HAP-1 (cell line): ENCODE measurements around the gene RGS2.

Experiments
- DNase-seq, 2 experiments: peaks; one replicate each; pipeline ENCODE4 v3.0.0-alpha.2; 2016 to 2020; ENCODE audit warnings: low spot score in 2 of 2
- H3K27me3 ChIP-seq: fragments of 250-450 bp; sonication (Bioruptor Pico); 2 replicates; pipeline ENCODE4 v1.5.1; 2020; ENCODE audit warnings: low read depth, mild to moderate bottlenecking, moderate library complexity
- H3K36me3 ChIP-seq: fragments of 250-450 bp; sonication (Bioruptor Pico); replicated peaks from 2 replicates; pipeline ENCODE4 v1.5.1; 2020; ENCODE audit warnings: mild to moderate bottlenecking
- H3K4me1 ChIP-seq: fragments of 250-450 bp; sonication (Bioruptor Pico); 2 replicates; pipeline ENCODE4 v1.5.1; 2020; ENCODE audit warnings: mild to moderate bottlenecking
- H3K4me3 ChIP-seq: fragments of 250-450 bp; sonication (Bioruptor Pico); 2 replicates; pipeline ENCODE4 v1.5.1; 2020; ENCODE audit warnings: mild to moderate bottlenecking, moderate library complexity
- H3K9me3 ChIP-seq: fragments of 250-450 bp; sonication (Bioruptor Pico); 2 replicates; pipeline ENCODE4 v1.5.1; 2020; ENCODE audit warnings: mild to moderate bottlenecking, moderate library complexity
- in situ Hi-C: fragments of 300-500 bp; cut with MboI; formaldehyde crosslinking; loops from 3 replicates; pipeline ENCODE4 v1.14.3; 2020; ENCODE audit warnings: low sequenced_read_pairs, inconsistent platforms, mixed read lengths

Gene RGS2

GRCh38 chr1:192808518-192809306, at the start of gene RGS2:
Gene RGS2, plus strand, starts transcription at chr1:192809039. Its CDS starts 33 bp downstream, at chr1:192809072.
- H3K27me3 ChIP-seq = no peaks in the 10 kb centered on the region
- in situ Hi-C loops = no loop called here

GRCh38 chr1:192759104-192759503, 49.7 kb upstream of the RGS2 start:
- DNase-seq = no peak
- H3K36me3 ChIP-seq = no peaks in the 10 kb centered on the region
- H3K9me3 ChIP-seq = no peaks in the 10 kb centered on the region
- H3K4me1 ChIP-seq = no peaks in the 10 kb centered on the region; the same call in 1 of the 2 replicates
- H3K4me3 ChIP-seq = no peak overlapping the region
- H3K27me3 ChIP-seq = no peaks in the 10 kb centered on the region
- in situ Hi-C loops = no loop called here

More at GRCh38 chr1:192808518-192809306, at the start of gene RGS2:
- Histone ChIP-seq H3K4me3 (peak within 1 kb of the TSS; percentile 66), H3K36me3 (peaks cover 11% of the 10 kb centered on the region), H3K9me3 (0 out of 2 replicates have a peak, but pooled peaks cover 3% of the 10 kb centered on the region), H3K4me1 (peaks cover 42% of the 10 kb centered on the region)
- peak; percentile 92 to 94 for DNase-seq

GRCh38 chr1:192762265-192762664, 46.6 kb upstream of the RGS2 start:
- in situ Hi-C loops = no loop called here
- Histone ChIP-seq H3K4me3 (no peak overlapping the region), H3K4me1 (no peaks in the 10 kb centered on the region), H3K36me3 (no peaks in the 10 kb centered on the region), H3K27me3 (no peaks in the 10 kb centered on the region), H3K9me3 (no peaks in the 10 kb centered on the region)
- no peak for DNase-seq

- Histone ChIP-seq H3K27me3 (no peaks in the 10 kb centered on the region), H3K9me3 (no peaks in the 10 kb centered on the region), H3K4me3 (no peak overlapping the region), H3K4me1 (no peaks in the 10 kb centered on the region), H3K36me3 (no peaks in the 10 kb centered on the region)
- DNase-seq = no peak
- in situ Hi-C loops = no loop called here
Measured at GRCh38 chr1:192763243-192763642, 45.6 kb upstream of the RGS2 start.

- Histone ChIP-seq H3K4me3 (no peak overlapping the region), H3K9me3 (no peaks in the 10 kb centered on the region), H3K4me1 (no peaks in the 10 kb centered on the region), H3K36me3 (no peaks in the 10 kb centered on the region), H3K27me3 (no peaks in the 10 kb centered on the region)
- in situ Hi-C loops = no loop called here
- no peak for DNase-seq
Measured at GRCh38 chr1:192763756-192764155, 45.1 kb upstream of the RGS2 start.

GRCh38 chr1:192764675-192765074, 44.2 kb upstream of the RGS2 start:
- in situ Hi-C loops = no loop called here
- DNase-seq = no peak

GRCh38 chr1:192766009-192766625, 42.7 kb upstream of the RGS2 start:
- H3K27me3 ChIP-seq = no peaks in the 10 kb centered on the region
- in situ Hi-C loops = no loop called here

More at GRCh38 chr1:192764675-192765074, 44.2 kb upstream of the RGS2 start:
- Histone ChIP-seq H3K9me3 (no peaks in the 10 kb centered on the region), H3K4me1 (no peaks in the 10 kb centered on the region), H3K4me3 (no peak overlapping the region), H3K36me3 (no peaks in the 10 kb centered on the region), H3K27me3 (no peaks in the 10 kb centered on the region)

GRCh38 chr1:192766876-192767275, 42.0 kb upstream of the RGS2 start:
- DNase-seq = peak in 1 of 2 experiments; percentile 27
- H3K4me3 ChIP-seq = no peak overlapping the region
- no peaks in the 10 kb centered on the region for H3K9me3 ChIP-seq
- no peaks in the 10 kb centered on the region for H3K27me3 ChIP-seq
- in situ Hi-C loops = no loop called here
- peaks cover 13% of the 10 kb centered on the region for H3K4me1 ChIP-seq
- H3K36me3 ChIP-seq = no peaks in the 10 kb centered on the region

More at GRCh38 chr1:192766009-192766625, 42.7 kb upstream of the RGS2 start:
- no peaks in the 10 kb centered on the region for H3K36me3 ChIP-seq
- H3K4me3 ChIP-seq = no peak overlapping the region
- peaks cover 6% of the 10 kb centered on the region for H3K4me1 ChIP-seq
- no peaks in the 10 kb centered on the region for H3K9me3 ChIP-seq
- peak in 1 of 2 experiments; percentile 14 for DNase-seq

GRCh38 chr1:192767798-192768197, 41.0 kb upstream of the RGS2 start:
- Histone ChIP-seq H3K4me1 (peaks cover 17% of the 10 kb centered on the region), H3K4me3 (no peak overlapping the region), H3K9me3 (no peaks in the 10 kb centered on the region), H3K27me3 (no peaks in the 10 kb centered on the region), H3K36me3 (no peaks in the 10 kb centered on the region)
- in situ Hi-C loops = no loop called here
- DNase-seq = no peak

GRCh38 chr1:192768463-192768862, 40.4 kb upstream of the RGS2 start:
- no peak for DNase-seq

GRCh38 chr1:192771341-192771740, 37.5 kb upstream of the RGS2 start:
- in situ Hi-C loops = no loop called here
- Histone ChIP-seq H3K36me3 (no peaks in the 10 kb centered on the region), H3K27me3 (no peaks in the 10 kb centered on the region), H3K4me1 (peaks cover 29% of the 10 kb centered on the region), H3K4me3 (no peak overlapping the region), H3K9me3 (no peaks in the 10 kb centered on the region)
- peak; percentile 33 to 74 for DNase-seq

More at GRCh38 chr1:192768463-192768862, 40.4 kb upstream of the RGS2 start:
- Histone ChIP-seq H3K27me3 (no peaks in the 10 kb centered on the region), H3K4me3 (no peak overlapping the region), H3K9me3 (no peaks in the 10 kb centered on the region), H3K4me1 (peaks cover 17% of the 10 kb centered on the region), H3K36me3 (no peaks in the 10 kb centered on the region)
- in situ Hi-C loops = no loop called here

GRCh38 chr1:192775631-192776030, 33.2 kb upstream of the RGS2 start:
- no peaks in the 10 kb centered on the region for H3K9me3 ChIP-seq
- in situ Hi-C loops = no loop called here
- H3K27me3 ChIP-seq = no peaks in the 10 kb centered on the region
- no peak overlapping the region for H3K4me3 ChIP-seq
- H3K36me3 ChIP-seq = no peaks in the 10 kb centered on the region
- peaks cover 36% of the 10 kb centered on the region for H3K4me1 ChIP-seq
- DNase-seq = peak; percentile 13 to 84

- in situ Hi-C loops = no loop called here
- Histone ChIP-seq H3K4me3 (no peak overlapping the region), H3K9me3 (no peaks in the 10 kb centered on the region), H3K27me3 (no peaks in the 10 kb centered on the region), H3K4me1 (peaks cover 30% of the 10 kb centered on the region), H3K36me3 (no peaks in the 10 kb centered on the region)
- DNase-seq = peak in 1 of 2 experiments; percentile 55
Measured at GRCh38 chr1:192776206-192776605, 32.6 kb upstream of the RGS2 start.

GRCh38 chr1:192776998-192777397, 31.8 kb upstream of the RGS2 start:
- Histone ChIP-seq H3K4me1 (peaks cover 22% of the 10 kb centered on the region), H3K36me3 (no peaks in the 10 kb centered on the region), H3K4me3 (no peak overlapping the region), H3K27me3 (no peaks in the 10 kb centered on the region), H3K9me3 (no peaks in the 10 kb centered on the region)
- no peak for DNase-seq
- in situ Hi-C loops = no loop called here
